ENCODE measurements around the gene ASF1B. TPM values are rescaled to one million over a fixed set of nuclear protein-coding genes. Genes with fewer than 3 reads are reported as not detected.
A peak's percentile ranks its signal among the peaks of the same experiment; 100 is the strongest.

ASF1B gene
- total and polyA plus RNA-seq, 12 donors = 0.17 to 5.6 (median 0.63) TPM

- no peak for TF ChIP-seq CTCF (IDR thresholded peaks at IDR 0.05)
- WGBS, 2 donors = 85% methylated on average over 12 of the region's 12 CpGs
These were observed 6.1 kb upstream of the ASF1B start for GRCh38 chr19:14142262-14143190.

GRCh38 chr19:14141041-14141440 is 4.7 kb upstream of the ASF1B start:
- H3K9me3 ChIP-seq = no peaks in the 10 kb centered on the region
- ATAC-seq (no peak), DNase-seq (no peak)
- H3K27me3 ChIP-seq = no peaks in the 10 kb centered on the region
- 96 to 97% methylated on average over 8 of the region's 8 CpGs for WGBS, 2 donors
- no peak for TF ChIP-seq CTCF (IDR thresholded peaks at IDR 0.05)
- H3K36me3 ChIP-seq = no peaks in the 10 kb centered on the region
- no peak overlapping the region for H3K27ac ChIP-seq
- H3K4me3 ChIP-seq = no peak overlapping the region
- H3K4me1 ChIP-seq = peaks cover 3 to 39% (median 27%) of the 10 kb centered on the region in 9 donors
- intact Hi-C loops (cut with DNase I) = loop anchor here in 6 of 10 donors (10.0 kb wide), 5 partner anchors 64 to 344 kb away; partner anchors contain the start of genes DDX39A (in 2 of the 6) and ADGRL1 (in 1 of the 6)

More at GRCh38 chr19:14142262-14143190, 6.1 kb upstream of the ASF1B start:
- no peak for ATAC-seq
- intact Hi-C loops (cut with DNase I) = loop anchor here in 6 of 10 donors (10.0 kb wide), 5 partner anchors 62 to 342 kb away; partner anchors contain the start of genes DDX39A (in 2 of the 6) and ADGRL1 (in 1 of the 6)
- no peak overlapping the region for H3K4me3 ChIP-seq
- H3K27me3 ChIP-seq = no peaks in the 10 kb centered on the region
- H3K4me1 ChIP-seq = peaks cover 2 to 42% (median 23%) of the 10 kb centered on the region in 9 donors
- no peaks in the 10 kb centered on the region for H3K9me3 ChIP-seq
- DNase-seq = no peak
- H3K27ac ChIP-seq = no peak overlapping the region
- H3K36me3 ChIP-seq = no peaks in the 10 kb centered on the region

GRCh38 chr19:14139944-14140343 is 3.6 kb upstream of the ASF1B start:
- no peaks in the 10 kb centered on the region for H3K36me3 ChIP-seq
- H3K4me3 ChIP-seq = no peak overlapping the region
- WGBS, 2 donors = 36 to 43% methylated on average over 9 of the region's 9 CpGs
- intact Hi-C loops (cut with DNase I) = loop anchor here in 9 of 10 donors (2.0 to 10.0 kb wide), 13 partner anchors 48 to 345 kb away; partner anchors contain the start of genes MISP3 (in 3 of the 9), DDX39A (in 2 of the 9), ADGRL1 (in 1 of the 9) and C19orf67 (in 1 of the 9)
- DNase-seq (no peak), ATAC-seq (no peak)
- no peak for TF ChIP-seq CTCF (IDR thresholded peaks at IDR 0.05)
- H3K9me3 ChIP-seq = no peaks in the 10 kb centered on the region
- peaks cover 3 to 45% (median 32%) of the 10 kb centered on the region in 9 donors for H3K4me1 ChIP-seq
- H3K27me3 ChIP-seq = no peaks in the 10 kb centered on the region
- H3K27ac ChIP-seq = peak overlapping the region in 7 of 10 donors; percentile 26 to 96 (median 92)

- Histone ChIP-seq H3K36me3 (no peaks in the 10 kb centered on the region), H3K27me3 (no peaks in the 10 kb centered on the region), H3K4me1 (peaks cover 3 to 49% (median 32%) of the 10 kb centered on the region in 9 donors), H3K27ac (peak overlapping the region; percentile 7 to 97 (median 92)), H3K9me3 (no peaks in the 10 kb centered on the region), H3K4me3 (no peak overlapping the region)
- WGBS, 2 donors = 67 to 73% methylated on average over 9 of the region's 9 CpGs
- no peak for DNase-seq
- TF ChIP-seq CTCF (IDR thresholded peaks at IDR 0.05) = no peak
- intact Hi-C loops (cut with DNase I) = loop anchor here in 7 of 10 donors (2.0 to 10.0 kb wide), 8 partner anchors 46 to 336 kb away; partner anchors contain the start of genes MISP3 (in 3 of the 7), C19orf67 (in 1 of the 7), PTGER1 (in 1 of the 7) and SAMD1 (in 1 of the 7)
- ATAC-seq = peak in 1 of 8 donors; percentile 12
These were observed 2.3 kb upstream of the ASF1B start for GRCh38 chr19:14138576-14139265.

Measured in heart right ventricle (tissue), 16 donors.